TTC549 (cell line): Measurements from ENCODE around the gene ARID2.

Experiments
- FAIRE-seq: peaks from 2 replicates; lab custom pipeline; 2012; peaks lifted over from hg19 to GRCh38; lab: Jason Lieb, UNC

The ARID2 gene

GRCh38 chr12:45729233-45730083, at the start of gene ARID2:
ARID2 (plus strand) TSS chr12:45729706; CDS start chr12:45729837, 131 bp downstream.
- FAIRE-seq: no peak

- no peak for FAIRE-seq
These were observed 49.1 kb upstream of the ARID2 start for GRCh38 chr12:45680362-45680761.

GRCh38 chr12:45681465-45681864, 48.0 kb upstream of the ARID2 start:
- FAIRE-seq: no peak

- no peak for FAIRE-seq
These were observed 43.8 kb upstream of the ARID2 start for GRCh38 chr12:45685680-45686079.

GRCh38 chr12:45687081-45688015, 42.2 kb upstream of the ARID2 start:
- FAIRE-seq: no peak

GRCh38 chr12:45688183-45688582, 41.3 kb upstream of the ARID2 start:
- FAIRE-seq: no peak

- FAIRE-seq: no peak
These were observed 34.5 kb upstream of the ARID2 start for GRCh38 chr12:45695035-45695434.

- FAIRE-seq: no peak
These were observed 33.9 kb upstream of the ARID2 start for GRCh38 chr12:45695606-45696005.

GRCh38 chr12:45696049-45696448, 33.5 kb upstream of the ARID2 start:
- no peak for FAIRE-seq

- no peak for FAIRE-seq
These were observed 32.1 kb upstream of the ARID2 start for GRCh38 chr12:45697371-45697770.

- FAIRE-seq: no peak
These were observed 28.2 kb upstream of the ARID2 start for GRCh38 chr12:45701296-45701695.

- no peak for FAIRE-seq
These were observed 25.6 kb upstream of the ARID2 start for GRCh38 chr12:45703942-45704341.

GRCh38 chr12:45704968-45705367, 24.5 kb upstream of the ARID2 start:
- FAIRE-seq: no peak

GRCh38 chr12:45705404-45705803, 24.1 kb upstream of the ARID2 start:
- FAIRE-seq: no peak

- FAIRE-seq: no peak
These were observed 22.2 kb upstream of the ARID2 start for GRCh38 chr12:45707241-45707857.

GRCh38 chr12:45708363-45708762, 21.1 kb upstream of the ARID2 start:
- no peak for FAIRE-seq

GRCh38 chr12:45708901-45709300, 20.6 kb upstream of the ARID2 start:
- no peak for FAIRE-seq

GRCh38 chr12:45712319-45712718, 17.2 kb upstream of the ARID2 start:
- FAIRE-seq: no peak

- FAIRE-seq: no peak
These were observed 16.4 kb upstream of the ARID2 start for GRCh38 chr12:45713078-45713477.

GRCh38 chr12:45718306-45718705, 11.2 kb upstream of the ARID2 start:
- FAIRE-seq: no peak

GRCh38 chr12:45720069-45720468, 9.4 kb upstream of the ARID2 start:
- FAIRE-seq: no peak

- no peak for FAIRE-seq
These were observed 8.1 kb upstream of the ARID2 start for GRCh38 chr12:45721369-45721768.

- FAIRE-seq: no peak
These were observed 7.6 kb upstream of the ARID2 start for GRCh38 chr12:45721954-45722353.
